SK-N-SH treated with all-trans-retinoic acid at 6 μM for 48 hours (cell line): ENCODE results near the gene PIK3R5.

Experiments used
- ATAC-seq: fragments of 200-7000 bp; cut with Tn5 transposase; 3 replicates; pipeline ENCODE4 v1.9.1; 2020; ENCODE audit warnings: mild to moderate bottlenecking, moderate library complexity
- ARNTL ChIP-seq: fragments of 450-650 bp; formaldehyde crosslinking; IDR thresholded peaks from 2 replicates; pipeline ENCODE4 v1.5.0; 2020; ENCODE audit warnings: low read depth, mild to moderate bottlenecking, moderate library complexity, borderline replicate concordance
- BACH2 ChIP-seq: fragments of 250-450 bp; sonication (Bioruptor Pico); IDR thresholded peaks from 2 replicates; pipeline ENCODE4 v1.9.0; 2021; ENCODE audit warnings: mild to moderate bottlenecking, borderline replicate concordance
- CSDC2 ChIP-seq: fragments of 250-450 bp; sonication (Bioruptor Pico); IDR thresholded peaks from 2 replicates; pipeline ENCODE4 v1.5.0; 2020; ENCODE audit warnings: mild to moderate bottlenecking, moderate library complexity
- ESRRG ChIP-seq: fragments of 250-450 bp; sonication (Bioruptor Pico); IDR thresholded peaks from 2 replicates; pipeline ENCODE4 v1.6.1; 2021; ENCODE audit warnings: mild to moderate bottlenecking
- GLIS3 ChIP-seq: fragments of 250-450 bp; sonication (Bioruptor Pico); IDR thresholded peaks from 2 replicates; pipeline ENCODE4 v1.5.0; 2020; ENCODE audit warnings: mild to moderate bottlenecking, moderate library complexity
- OSR1 ChIP-seq: fragments of 250-450 bp; sonication (Bioruptor Pico); IDR thresholded peaks from 2 replicates; pipeline ENCODE4 v1.8.0; 2022; ENCODE audit warnings: moderate library complexity, mild to moderate bottlenecking, inconsistent platforms
- PPARA ChIP-seq: fragments of 250-450 bp; sonication (Bioruptor Pico); IDR thresholded peaks from 2 replicates; pipeline ENCODE4 v1.5.0; 2020; ENCODE audit warnings: mild to moderate bottlenecking, borderline replicate concordance
- RARB ChIP-seq: fragments of 250-450 bp; sonication (Bioruptor Pico); IDR thresholded peaks from 2 replicates; pipeline ENCODE4 v1.8.0; 2021; ENCODE audit warnings: mild to moderate bottlenecking, moderate library complexity
- SNAI2 ChIP-seq: fragments of 250-450 bp; sonication (Bioruptor Pico); IDR thresholded peaks from 2 replicates; pipeline ENCODE4 v1.5.0; 2020; ENCODE audit warnings: mild to moderate bottlenecking, moderate library complexity
- TCF4 ChIP-seq: fragments of 250-450 bp; sonication (Bioruptor Pico); IDR thresholded peaks from 2 replicates; pipeline ENCODE4 v1.8.0; 2021; ENCODE audit warnings: mild to moderate bottlenecking, moderate library complexity, borderline replicate concordance
- TOX ChIP-seq: fragments of 250-450 bp; sonication (Bioruptor Pico); IDR thresholded peaks from 2 replicates; pipeline ENCODE4 v1.8.0; 2021; ENCODE audit warnings: mild to moderate bottlenecking, moderate library complexity, borderline replicate concordance
- ZC3H10 ChIP-seq: fragments of 250-450 bp; sonication (Bioruptor Pico); IDR thresholded peaks from 2 replicates; pipeline ENCODE4 v1.5.1; 2021; ENCODE audit warnings: mild to moderate bottlenecking, moderate library complexity
- ZFP30 ChIP-seq: fragments of 450-650 bp; formaldehyde crosslinking; IDR thresholded peaks from 2 replicates; pipeline ENCODE4 v1.5.0; 2022; ENCODE audit warnings: mild to moderate bottlenecking, moderate library complexity
- ZNF565 ChIP-seq: fragments of 450-650 bp; formaldehyde crosslinking; conservative IDR thresholded peaks from 2 replicates; pipeline ENCODE4 v1.5.0; 2020; ENCODE audit warnings: low read depth, mild to moderate bottlenecking, moderate library complexity
- ZNF70 ChIP-seq: fragments of 450-650 bp; formaldehyde crosslinking; IDR thresholded peaks from 2 replicates; pipeline ENCODE4 v1.5.0; 2020; ENCODE audit warnings: mild to moderate bottlenecking, moderate library complexity
- ZNF8 ChIP-seq: fragments of 450-650 bp; formaldehyde crosslinking; IDR thresholded peaks from 2 replicates; pipeline ENCODE4 v1.5.0; 2020; ENCODE audit warnings: mild to moderate bottlenecking, moderate library complexity
- TF ChIP-seq, protein P1 (sequence below): fragments of 250-450 bp; sonication (Bioruptor Pico); IDR thresholded peaks from 2 replicates; pipeline ENCODE4 v1.5.1; 2021; ENCODE audit warnings: mild to moderate bottlenecking, moderate library complexity
- TF ChIP-seq, protein P2 (sequence below): fragments of 250-450 bp; sonication (Bioruptor Pico); IDR thresholded peaks from 2 replicates; pipeline ENCODE4 v1.8.0; 2020; ENCODE audit warnings: mild to moderate bottlenecking, moderate library complexity, borderline replicate concordance
- TF ChIP-seq, protein P3 (sequence below): fragments of 250-450 bp; sonication (Bioruptor Pico); IDR thresholded peaks from 2 replicates; pipeline ENCODE4 v1.5.1; 2020; ENCODE audit warnings: low read depth, mild to moderate bottlenecking, moderate library complexity
- TF ChIP-seq, protein P4 (sequence below): fragments of 250-450 bp; sonication (Bioruptor Pico); IDR thresholded peaks from 2 replicates; pipeline ENCODE4 v1.8.0; 2021; ENCODE audit warnings: low read depth, mild to moderate bottlenecking, moderate library complexity, borderline replicate concordance
- TF ChIP-seq, protein P5 (sequence below): fragments of 250-450 bp; sonication (Bioruptor Pico); IDR thresholded peaks from 2 replicates; pipeline ENCODE4 v1.5.0; 2020; ENCODE audit warnings: mild to moderate bottlenecking, moderate library complexity

PIK3R5 gene

DNA sequence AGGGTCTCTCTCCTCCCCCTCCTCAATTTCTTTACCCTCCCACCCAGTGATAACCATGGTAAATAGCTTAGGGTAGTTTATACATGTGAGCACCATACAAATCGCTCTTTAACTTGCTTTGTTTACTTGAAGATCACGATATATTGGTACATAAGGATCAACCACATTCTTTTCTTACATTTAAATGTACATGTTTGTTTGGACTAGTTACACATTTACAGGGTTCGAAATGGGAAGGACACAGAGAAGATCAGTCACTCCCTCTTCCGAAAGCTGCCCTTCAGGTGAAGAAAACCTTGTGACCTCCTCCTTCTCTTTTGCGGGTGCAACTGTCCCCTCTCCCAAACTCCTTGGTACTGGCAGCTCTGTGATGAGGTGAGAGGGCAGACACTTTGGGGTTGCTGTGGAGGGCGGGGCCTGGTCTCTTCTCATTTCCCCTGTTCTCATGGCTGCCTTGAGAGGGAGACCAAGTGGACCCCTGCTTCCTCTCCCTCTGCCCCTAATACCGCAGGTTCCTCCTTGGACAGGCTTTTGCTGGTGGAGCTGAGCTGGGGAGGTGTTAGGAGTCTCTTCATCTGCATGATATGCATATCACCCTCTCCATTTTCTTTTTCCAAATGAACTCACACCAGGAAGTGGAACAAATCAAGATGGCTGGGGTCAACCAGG lies 93.3 kb downstream of the PIK3R5 start:
- ATAC-seq = no peak
- TF ChIP-seq ZNF8 = no peak
- no peak for TF ChIP-seq ESRRG (CRISPR knock-in tag)
- no peak for TF ChIP-seq ZFP30 (CRISPR knock-in tag)
- TF ChIP-seq TOX (CRISPR knock-in tag) = no peak
- TF ChIP-seq GLIS3 = no peak
- TF ChIP-seq OSR1 (CRISPR knock-in tag) = no peak
- TF ChIP-seq ZC3H10 (CRISPR knock-in tag) = no peak
- TF ChIP-seq, all 23 proteins: peak for 0

DNA sequence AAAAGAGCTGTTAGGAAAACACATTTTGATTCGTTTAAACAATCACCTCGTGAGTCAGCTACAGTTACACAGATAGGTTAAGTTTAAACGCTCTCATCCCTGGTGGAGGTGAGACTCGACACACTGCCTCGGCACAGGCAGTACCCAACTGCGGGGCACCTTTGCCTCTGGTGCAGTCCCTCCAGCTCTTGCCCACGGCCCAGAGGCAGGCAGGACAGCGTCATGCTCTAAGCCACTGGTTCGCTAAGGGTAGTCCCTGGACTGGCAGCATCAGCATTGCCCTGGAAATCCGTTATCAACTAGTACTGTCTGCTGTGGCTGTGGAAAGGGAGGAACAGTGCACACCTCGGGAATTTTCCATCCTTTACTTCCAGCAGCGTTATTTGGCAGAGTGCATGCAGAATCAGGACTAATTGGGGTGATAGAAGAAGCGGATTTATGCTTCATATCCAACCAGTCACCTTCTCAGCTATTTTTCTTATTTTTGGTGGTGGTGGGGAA lies 94.4 kb downstream of the PIK3R5 start:
- no peak for TF ChIP-seq CSDC2 (CRISPR knock-in tag)
- TF ChIP-seq, protein P1, sequence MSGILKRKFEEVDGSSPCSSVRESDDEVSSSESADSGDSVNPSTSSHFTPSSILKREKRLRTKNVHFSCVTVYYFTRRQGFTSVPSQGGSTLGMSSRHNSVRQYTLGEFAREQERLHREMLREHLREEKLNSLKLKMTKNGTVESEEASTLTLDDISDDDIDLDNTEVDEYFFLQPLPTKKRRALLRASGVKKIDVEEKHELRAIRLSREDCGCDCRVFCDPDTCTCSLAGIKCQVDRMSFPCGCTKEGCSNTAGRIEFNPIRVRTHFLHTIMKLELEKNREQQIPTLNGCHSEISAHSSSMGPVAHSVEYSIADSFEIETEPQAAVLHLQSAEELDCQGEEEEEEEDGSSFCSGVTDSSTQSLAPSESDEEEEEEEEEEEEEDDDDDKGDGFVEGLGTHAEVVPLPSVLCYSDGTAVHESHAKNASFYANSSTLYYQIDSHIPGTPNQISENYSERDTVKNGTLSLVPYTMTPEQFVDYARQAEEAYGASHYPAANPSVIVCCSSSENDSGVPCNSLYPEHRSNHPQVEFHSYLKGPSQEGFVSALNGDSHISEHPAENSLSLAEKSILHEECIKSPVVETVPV (CRISPR knock-in tag) = no peak
- no peak for TF ChIP-seq SNAI2 (CRISPR knock-in tag)
- TF ChIP-seq ZNF565 (CRISPR knock-in tag) = no peak
- no peak for TF ChIP-seq ARNTL (CRISPR knock-in tag)
- TF ChIP-seq, protein P2, sequence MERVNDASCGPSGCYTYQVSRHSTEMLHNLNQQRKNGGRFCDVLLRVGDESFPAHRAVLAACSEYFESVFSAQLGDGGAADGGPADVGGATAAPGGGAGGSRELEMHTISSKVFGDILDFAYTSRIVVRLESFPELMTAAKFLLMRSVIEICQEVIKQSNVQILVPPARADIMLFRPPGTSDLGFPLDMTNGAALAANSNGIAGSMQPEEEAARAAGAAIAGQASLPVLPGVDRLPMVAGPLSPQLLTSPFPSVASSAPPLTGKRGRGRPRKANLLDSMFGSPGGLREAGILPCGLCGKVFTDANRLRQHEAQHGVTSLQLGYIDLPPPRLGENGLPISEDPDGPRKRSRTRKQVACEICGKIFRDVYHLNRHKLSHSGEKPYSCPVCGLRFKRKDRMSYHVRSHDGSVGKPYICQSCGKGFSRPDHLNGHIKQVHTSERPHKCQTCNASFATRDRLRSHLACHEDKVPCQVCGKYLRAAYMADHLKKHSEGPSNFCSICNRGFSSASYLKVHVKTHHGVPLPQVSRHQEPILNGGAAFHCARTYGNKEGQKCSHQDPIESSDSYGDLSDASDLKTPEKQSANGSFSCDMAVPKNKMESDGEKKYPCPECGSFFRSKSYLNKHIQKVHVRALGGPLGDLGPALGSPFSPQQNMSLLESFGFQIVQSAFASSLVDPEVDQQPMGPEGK (CRISPR knock-in tag) = no peak
- TF ChIP-seq PPARA (CRISPR knock-in tag) = no peak
- TF ChIP-seq, protein P3, sequence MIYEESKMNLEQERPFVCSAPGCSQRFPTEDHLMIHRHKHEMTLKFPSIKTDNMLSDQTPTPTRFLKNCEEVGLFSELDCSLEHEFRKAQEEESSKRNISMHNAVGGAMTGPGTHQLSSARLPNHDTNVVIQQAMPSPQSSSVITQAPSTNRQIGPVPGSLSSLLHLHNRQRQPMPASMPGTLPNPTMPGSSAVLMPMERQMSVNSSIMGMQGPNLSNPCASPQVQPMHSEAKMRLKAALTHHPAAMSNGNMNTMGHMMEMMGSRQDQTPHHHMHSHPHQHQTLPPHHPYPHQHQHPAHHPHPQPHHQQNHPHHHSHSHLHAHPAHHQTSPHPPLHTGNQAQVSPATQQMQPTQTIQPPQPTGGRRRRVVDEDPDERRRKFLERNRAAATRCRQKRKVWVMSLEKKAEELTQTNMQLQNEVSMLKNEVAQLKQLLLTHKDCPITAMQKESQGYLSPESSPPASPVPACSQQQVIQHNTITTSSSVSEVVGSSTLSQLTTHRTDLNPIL (CRISPR knock-in tag) = no peak
- TF ChIP-seq RARB (CRISPR knock-in tag) = no peak
- no peak for TF ChIP-seq ESRRG (CRISPR knock-in tag)
- TF ChIP-seq TCF4 (CRISPR knock-in tag) = no peak
- TF ChIP-seq ZNF70 (CRISPR knock-in tag) = no peak
- no peak for TF ChIP-seq GLIS3
- ATAC-seq = peak; percentile 30; the same call in 1 of the 3 replicates

DNA sequence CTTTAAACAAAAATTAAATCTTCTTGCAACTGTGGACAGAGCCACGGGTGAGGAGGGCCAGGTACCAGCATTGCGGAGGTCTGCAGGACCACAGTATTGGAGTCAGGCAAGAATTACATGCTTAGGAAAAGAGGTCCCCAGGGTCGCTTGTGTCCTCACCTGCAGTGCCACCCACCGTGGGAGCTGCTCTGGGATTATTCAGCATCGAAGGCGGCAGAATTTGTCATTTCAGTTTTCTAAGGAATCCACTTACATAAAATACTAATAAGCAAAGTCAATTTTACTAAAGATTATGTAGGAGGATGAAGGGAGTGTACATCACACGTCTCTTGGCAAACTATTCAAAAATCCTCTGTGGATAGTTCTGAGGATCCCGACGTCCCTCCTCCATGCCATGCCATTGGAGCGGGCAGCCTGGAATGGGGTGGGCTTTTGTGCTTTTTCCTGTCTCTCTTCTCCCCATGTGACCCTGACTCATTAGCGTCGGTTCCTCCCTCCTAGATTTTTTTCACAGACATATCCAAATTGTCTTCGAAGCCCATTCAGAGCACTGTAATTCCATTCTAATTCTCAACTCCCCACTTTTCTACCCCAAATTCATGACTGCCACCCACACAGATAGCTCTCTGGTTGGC lies 95.0 kb downstream of the PIK3R5 start:
- TF ChIP-seq ZC3H10 (CRISPR knock-in tag) = no peak
- TF ChIP-seq TCF4 (CRISPR knock-in tag) = no peak
- TF ChIP-seq BACH2 (CRISPR knock-in tag) = no peak
- TF ChIP-seq, protein P4, sequence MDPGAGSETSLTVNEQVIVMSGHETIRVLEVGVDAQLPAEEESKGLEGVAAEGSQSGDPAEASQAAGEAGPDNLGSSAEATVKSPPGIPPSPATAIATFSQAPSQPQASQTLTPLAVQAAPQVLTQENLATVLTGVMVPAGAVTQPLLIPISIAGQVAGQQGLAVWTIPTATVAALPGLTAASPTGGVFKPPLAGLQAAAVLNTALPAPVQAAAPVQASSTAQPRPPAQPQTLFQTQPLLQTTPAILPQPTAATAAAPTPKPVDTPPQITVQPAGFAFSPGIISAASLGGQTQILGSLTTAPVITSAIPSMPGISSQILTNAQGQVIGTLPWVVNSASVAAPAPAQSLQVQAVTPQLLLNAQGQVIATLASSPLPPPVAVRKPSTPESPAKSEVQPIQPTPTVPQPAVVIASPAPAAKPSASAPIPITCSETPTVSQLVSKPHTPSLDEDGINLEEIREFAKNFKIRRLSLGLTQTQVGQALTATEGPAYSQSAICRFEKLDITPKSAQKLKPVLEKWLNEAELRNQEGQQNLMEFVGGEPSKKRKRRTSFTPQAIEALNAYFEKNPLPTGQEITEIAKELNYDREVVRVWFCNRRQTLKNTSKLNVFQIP (CRISPR knock-in tag) = no peak
- TF ChIP-seq RARB (CRISPR knock-in tag) = no peak
- no peak for TF ChIP-seq OSR1 (CRISPR knock-in tag)
- no peak for TF ChIP-seq ESRRG (CRISPR knock-in tag)
- TF ChIP-seq SNAI2 (CRISPR knock-in tag) = no peak
- ATAC-seq = no peak

DNA sequence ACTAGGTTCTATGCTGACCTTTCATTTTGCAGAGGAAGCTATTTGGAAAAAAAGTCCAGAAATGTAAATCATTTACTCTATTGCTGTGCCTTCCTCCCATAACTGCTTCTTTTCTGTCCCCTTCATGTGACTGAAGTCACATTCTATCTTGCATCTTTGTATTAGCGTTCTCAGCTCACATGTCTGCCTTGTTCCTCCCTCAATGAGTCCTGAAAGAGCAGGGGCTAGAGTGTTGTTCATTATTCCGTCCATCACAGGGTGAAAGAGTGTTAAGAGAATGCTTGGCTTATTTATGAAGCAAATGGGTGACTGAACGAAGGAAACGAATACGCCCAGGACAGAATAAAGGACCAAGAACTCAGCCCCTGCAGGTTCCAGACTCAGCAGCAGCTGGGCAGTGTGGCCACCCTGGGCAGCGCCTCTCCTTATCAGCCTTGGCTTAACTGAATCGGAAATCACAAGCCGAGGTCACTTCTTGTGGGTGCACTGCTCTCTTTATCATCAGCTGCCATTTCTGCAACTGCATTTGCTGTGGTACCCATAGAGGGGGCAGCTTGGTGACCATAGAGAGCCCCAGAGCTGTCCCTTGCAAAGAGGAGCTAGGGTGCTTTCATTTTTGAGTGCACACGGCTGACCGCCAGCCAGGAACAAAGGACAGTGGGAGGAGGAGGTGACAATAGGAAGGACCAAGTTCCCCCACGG lies 96.2 kb downstream of the PIK3R5 start:
- ATAC-seq = 0 out of 3 replicates have a peak, but pooled peaks have one; percentile 27
- no peak for TF ChIP-seq TCF4 (CRISPR knock-in tag)
- TF ChIP-seq PPARA (CRISPR knock-in tag) = no peak
- no peak for TF ChIP-seq ZNF565 (CRISPR knock-in tag)
- TF ChIP-seq, protein P3 (CRISPR knock-in tag) = no peak
- TF ChIP-seq, protein P5, sequence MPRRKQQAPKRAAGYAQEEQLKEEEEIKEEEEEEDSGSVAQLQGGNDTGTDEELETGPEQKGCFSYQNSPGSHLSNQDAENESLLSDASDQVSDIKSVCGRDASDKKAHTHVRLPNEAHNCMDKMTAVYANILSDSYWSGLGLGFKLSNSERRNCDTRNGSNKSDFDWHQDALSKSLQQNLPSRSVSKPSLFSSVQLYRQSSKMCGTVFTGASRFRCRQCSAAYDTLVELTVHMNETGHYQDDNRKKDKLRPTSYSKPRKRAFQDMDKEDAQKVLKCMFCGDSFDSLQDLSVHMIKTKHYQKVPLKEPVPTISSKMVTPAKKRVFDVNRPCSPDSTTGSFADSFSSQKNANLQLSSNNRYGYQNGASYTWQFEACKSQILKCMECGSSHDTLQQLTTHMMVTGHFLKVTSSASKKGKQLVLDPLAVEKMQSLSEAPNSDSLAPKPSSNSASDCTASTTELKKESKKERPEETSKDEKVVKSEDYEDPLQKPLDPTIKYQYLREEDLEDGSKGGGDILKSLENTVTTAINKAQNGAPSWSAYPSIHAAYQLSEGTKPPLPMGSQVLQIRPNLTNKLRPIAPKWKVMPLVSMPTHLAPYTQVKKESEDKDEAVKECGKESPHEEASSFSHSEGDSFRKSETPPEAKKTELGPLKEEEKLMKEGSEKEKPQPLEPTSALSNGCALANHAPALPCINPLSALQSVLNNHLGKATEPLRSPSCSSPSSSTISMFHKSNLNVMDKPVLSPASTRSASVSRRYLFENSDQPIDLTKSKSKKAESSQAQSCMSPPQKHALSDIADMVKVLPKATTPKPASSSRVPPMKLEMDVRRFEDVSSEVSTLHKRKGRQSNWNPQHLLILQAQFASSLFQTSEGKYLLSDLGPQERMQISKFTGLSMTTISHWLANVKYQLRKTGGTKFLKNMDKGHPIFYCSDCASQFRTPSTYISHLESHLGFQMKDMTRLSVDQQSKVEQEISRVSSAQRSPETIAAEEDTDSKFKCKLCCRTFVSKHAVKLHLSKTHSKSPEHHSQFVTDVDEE (CRISPR knock-in tag) = no peak
- no peak for TF ChIP-seq SNAI2 (CRISPR knock-in tag)
- no peak for TF ChIP-seq ESRRG (CRISPR knock-in tag)
- TF ChIP-seq ZFP30 (CRISPR knock-in tag) = no peak
- TF ChIP-seq ARNTL (CRISPR knock-in tag) = no peak
